Heart right ventricle (tissue), 16 donors: ENCODE data around the gene LMX1B. TPM values are rescaled to one million over a fixed set of nuclear protein-coding genes. Genes with fewer than 3 reads are reported as not detected.

Experiments used
- ATAC-seq, 8 donors: fragments of 200-7000 bp; cut with Tn5 transposase; one replicate each; pipeline ENCODE4 v1.9.1; 2020; ENCODE audit warnings: mild to moderate bottlenecking in 8 of 8, moderate library complexity in 8 of 8, moderate number of reproducible peaks in 1 of 8
- DNase-seq, 2 donors: peaks; one replicate each; pipeline ENCODE4 v3.0.0-alpha.2; 2020
- H3K27ac ChIP-seq, 10 donors: fragments of 200-600 bp; sonication (generic) in 2 of 10; one replicate each; pipeline versions ENCODE4 v1.5.0 to v1.8.0; 2020 to 2022; ENCODE audit warnings: mild to moderate bottlenecking in 3 of 10
- H3K27me3 ChIP-seq, 7 donors: fragments of 200-600 bp; one replicate each; pipeline ENCODE4 v1.8.0; 2021 to 2022; ENCODE audit warnings: mild to moderate bottlenecking in 2 of 7
- H3K36me3 ChIP-seq, 9 donors: fragments of 200-600 bp; sonication (generic) in 1 of 9; one replicate each; pipeline versions ENCODE4 v1.5.0 to v1.8.0; 2020 to 2022; ENCODE audit warnings: mild to moderate bottlenecking in 2 of 9
- H3K4me1 ChIP-seq, 9 donors: fragments of 200-600 bp; sonication (generic) in 1 of 9; one replicate each; pipeline versions ENCODE4 v1.5.0 to v1.8.0; 2020 to 2022; ENCODE audit warnings: mild to moderate bottlenecking in 4 of 9
- H3K4me3 ChIP-seq, 10 donors: fragments of 200-600 bp; sonication (generic) in 2 of 10; one replicate each; pipeline versions ENCODE4 v1.5.0 to v1.8.0; 2020 to 2022; ENCODE audit warnings: mild to moderate bottlenecking in 7 of 10, moderate library complexity in 2 of 10
- H3K9me3 ChIP-seq, 11 donors: fragments of 200-600 bp in 10 of 11; sonication (generic) in 2 of 11; one replicate each; pipeline versions ENCODE4 v1.5.0 to v1.8.0; 2013 to 2022; ENCODE audit warnings: mild to moderate bottlenecking in 2 of 11, control low read depth in 1 of 11, moderate library complexity in 1 of 11
- WGBS, 2 donors: extraction: QIAGEN DNeasy Blood & Tissue Kit; methylation state at CpG; one replicate each; pipeline ENCODE4 v1.1.7; 2013; ENCODE audit warnings: inconsistent platforms in 1 of 2; 5-methylcytosine and 5-hydroxymethylcytosine counted together
- intact Hi-C, 10 donors: fragments of 100-400 bp; cut with DNase I; formaldehyde crosslinking; loops; one replicate each; pipeline versions ENCODE4 v1.11.1 to v1.14.2; 2022
- polyA plus RNA-seq, 2 donors: library from polyadenylated mRNA; stranded (reverse); fragments of 200-250 nt; gene quantifications; one replicate each; pipeline ENCODE4 v1.2.3, GENCODE V29; 2013
- total RNA-seq, 10 donors: library from RNA; stranded (reverse); fragmentation: NEBNext Ultra II Directional in 3 of 10; extraction: Animal tissue kit (Norgen Biotek cat#: 25700) in 3 of 10; gene quantifications; one replicate each; pipeline versions ENCODE4 v1.2.1 to v1.2.4, GENCODE V29; 2021 to 2023
- TF ChIP-seq, protein P1 (sequence below), 9 donors: fragments of 200-600 bp; sonication (generic) in 2 of 9; IDR thresholded peaks; one replicate each; pipeline versions ENCODE4 v1.5.0 to v1.8.0; 2021 to 2022; ENCODE audit warnings: antibody characterized with exemption in 9 of 9, mild to moderate bottlenecking in 5 of 9, moderate library complexity in 1 of 9
- donor health status: Arrhythmogenic right ventricular cardiomyopathy.
- donor health status: ischemic (EF 13 %, LVEDD 7.1; RV severe dilation, severe dysfunction).
- donor health status: healthy with polysubstance abuse.
- donor health status: DM: no; HTN: yes; CAD: no.
- donor health status: DM: no; HTN: no; CAD: no.
- donor health status: ischemic (EF 25% LVEDD 6.9; RV normal size, moderate dysfunction).
- donor health status: ischemic (EF 25% LVEDD 5.7; RV mildly dilated, moderate dysfunction).
- donor health status: healthy.
- donor health status: DM: yes; HTN: yes; CAD: no.
- donor health status: Ischemic cardiomyopathy.
- donor health status: ischemic (EF 35%, LVEDD 5.7; RV mildly dilated, moderate dysfunction).
- donor health status: nonischemic (EF 11% LVEDD 7.7; RV severe dilation, severe dysfunction).
- donor health status: DM: yes; HTN: yes; CAD: no.
- donor health status: PGD.
- donor health status: ischemic (EF 29% LVEDD 5.4; RV normal size, mild dysfunction).
- donor health status: nonischemic (EF 23%, LVEDD 6.1; RV moderate dilation, normal function).

The LMX1B gene
- total and polyA plus RNA-seq, 12 donors: 0.25 to 0.97 (median 0.37) TPM

DNA sequence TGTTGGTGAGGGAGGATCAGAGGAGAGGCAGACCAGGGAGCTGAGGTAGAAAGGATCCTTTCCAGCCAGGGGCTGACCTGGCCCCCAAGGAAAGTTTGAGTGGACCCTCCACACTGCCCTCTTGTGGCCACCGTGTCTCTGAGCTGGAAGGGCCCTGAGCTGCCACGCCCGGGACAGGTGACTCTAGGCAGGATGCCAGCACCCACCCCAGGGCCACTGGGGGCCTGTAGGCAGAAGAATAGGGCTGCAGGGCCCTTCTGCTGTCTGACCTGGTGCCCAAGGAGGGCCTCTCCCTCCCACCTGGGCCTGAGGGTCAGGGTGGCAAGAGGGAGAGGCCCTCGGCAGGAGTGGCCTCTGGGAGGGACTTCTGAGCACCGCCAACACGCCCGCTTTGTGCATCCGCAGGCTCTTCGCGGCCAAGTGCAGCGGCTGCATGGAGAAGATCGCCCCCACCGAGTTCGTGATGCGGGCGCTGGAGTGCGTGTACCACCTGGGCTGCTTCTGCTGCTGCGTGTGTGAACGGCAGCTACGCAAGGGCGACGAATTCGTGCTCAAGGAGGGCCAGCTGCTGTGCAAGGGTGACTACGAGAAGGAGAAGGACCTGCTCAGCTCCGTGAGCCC, 76.8 kb downstream of the LMX1B start:
- intact Hi-C loops: loop anchor here in 7 of 10 donors (2.0 to 10.0 kb wide), 6 partner anchors 76 to 188 kb away; partner anchors contain the start of gene LMX1B (in 5 of the 7)
- peaks cover 0 to 57% (median 49%) of the 10 kb centered on the region in 7 donors for H3K27me3 ChIP-seq
- ATAC-seq: peak; percentile 32 to 65 (median 45)
- DNase-seq: peak; percentile 25 to 55
- no peak overlapping the region for H3K27ac ChIP-seq
- H3K4me1 ChIP-seq: no peaks in the 10 kb centered on the region
- WGBS, 2 donors: 56 to 61% methylated on average over 24 to 25 of the region's 25 CpGs
- no peaks in the 10 kb centered on the region for H3K9me3 ChIP-seq
- H3K36me3 ChIP-seq: no peaks in the 10 kb centered on the region
- H3K4me3 ChIP-seq: no peak overlapping the region
- TF ChIP-seq, protein P1, sequence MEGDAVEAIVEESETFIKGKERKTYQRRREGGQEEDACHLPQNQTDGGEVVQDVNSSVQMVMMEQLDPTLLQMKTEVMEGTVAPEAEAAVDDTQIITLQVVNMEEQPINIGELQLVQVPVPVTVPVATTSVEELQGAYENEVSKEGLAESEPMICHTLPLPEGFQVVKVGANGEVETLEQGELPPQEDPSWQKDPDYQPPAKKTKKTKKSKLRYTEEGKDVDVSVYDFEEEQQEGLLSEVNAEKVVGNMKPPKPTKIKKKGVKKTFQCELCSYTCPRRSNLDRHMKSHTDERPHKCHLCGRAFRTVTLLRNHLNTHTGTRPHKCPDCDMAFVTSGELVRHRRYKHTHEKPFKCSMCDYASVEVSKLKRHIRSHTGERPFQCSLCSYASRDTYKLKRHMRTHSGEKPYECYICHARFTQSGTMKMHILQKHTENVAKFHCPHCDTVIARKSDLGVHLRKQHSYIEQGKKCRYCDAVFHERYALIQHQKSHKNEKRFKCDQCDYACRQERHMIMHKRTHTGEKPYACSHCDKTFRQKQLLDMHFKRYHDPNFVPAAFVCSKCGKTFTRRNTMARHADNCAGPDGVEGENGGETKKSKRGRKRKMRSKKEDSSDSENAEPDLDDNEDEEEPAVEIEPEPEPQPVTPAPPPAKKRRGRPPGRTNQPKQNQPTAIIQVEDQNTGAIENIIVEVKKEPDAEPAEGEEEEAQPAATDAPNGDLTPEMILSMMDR (IDR thresholded peaks at IDR 0.05): peak; percentile 50 to 78 (median 66)

- H3K9me3 ChIP-seq: no peaks in the 10 kb centered on the region
- intact Hi-C loops: loop anchor here in 6 of 10 donors (5.0 to 10.0 kb wide), 5 partner anchors 77 to 190 kb away; partner anchors contain the start of gene LMX1B (in 5 of the 6)
- H3K4me1 ChIP-seq: no peaks in the 10 kb centered on the region
- no peak overlapping the region for H3K27ac ChIP-seq
- H3K36me3 ChIP-seq: no peaks in the 10 kb centered on the region
- H3K27me3 ChIP-seq: peaks cover 0 to 42% (median 36%) of the 10 kb centered on the region in 7 donors
- no peak overlapping the region for H3K4me3 ChIP-seq
- TF ChIP-seq, protein P1 (IDR thresholded peaks at IDR 0.05): no peak
- WGBS, 2 donors: 92% methylated on average over 20 of the region's 20 CpGs
- DNase-seq (no peak), ATAC-seq (no peak)
Measured at GRCh38 chr9:126692041-126692758, 78.5 kb downstream of the LMX1B start.

DNA sequence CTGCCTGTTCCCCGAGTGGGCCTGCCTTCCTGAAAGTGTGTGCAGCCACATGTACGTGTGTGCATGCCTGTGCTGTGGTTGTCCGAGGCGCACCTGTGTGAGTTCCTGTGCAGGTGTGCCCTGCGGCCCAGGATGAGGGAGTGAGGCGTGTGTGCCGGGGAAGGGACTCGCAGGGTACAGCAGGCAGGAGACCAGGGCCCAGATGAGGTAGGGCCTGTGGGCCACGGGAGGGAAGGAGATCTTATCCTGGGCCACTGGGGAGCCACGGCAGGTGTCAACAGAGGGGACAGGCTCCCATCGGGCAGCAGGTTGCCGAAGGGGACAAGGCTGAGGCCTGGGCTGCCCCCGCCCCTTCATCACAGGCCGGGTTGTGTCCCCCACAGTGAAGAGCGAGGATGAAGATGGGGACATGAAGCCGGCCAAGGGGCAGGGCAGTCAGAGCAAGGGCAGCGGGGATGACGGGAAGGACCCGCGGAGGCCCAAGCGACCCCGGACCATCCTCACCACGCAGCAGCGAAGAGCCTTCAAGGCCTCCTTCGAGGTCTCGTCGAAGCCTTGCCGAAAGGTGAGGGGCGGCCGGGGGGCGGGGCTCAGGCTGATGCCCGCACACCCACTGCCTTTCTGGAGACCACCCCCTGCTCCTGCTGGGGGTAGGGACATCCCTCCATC, 79.2 kb downstream of the LMX1B start:
- ATAC-seq (no peak), DNase-seq (no peak)
- Histone ChIP-seq H3K4me3 (no peak overlapping the region), H3K27me3 (peaks cover 0 to 35% (median 30%) of the 10 kb centered on the region in 7 donors), H3K27ac (no peak overlapping the region), H3K4me1 (no peaks in the 10 kb centered on the region), H3K9me3 (no peaks in the 10 kb centered on the region), H3K36me3 (no peaks in the 10 kb centered on the region)
- WGBS, 2 donors: 91 to 92% methylated on average over 27 to 32 of the region's 32 CpGs
- TF ChIP-seq, protein P1 (IDR thresholded peaks at IDR 0.05): no peak
- intact Hi-C loops: loop anchor here in 6 of 10 donors (5.0 to 10.0 kb wide), 5 partner anchors 78 to 191 kb away; partner anchors contain the start of gene LMX1B (in 5 of the 6)

- WGBS, 2 donors: 90% methylated on average over 18 to 20 of the region's 20 CpGs
Measured at GRCh38 chr9:126693428-126693944, 79.8 kb downstream of the LMX1B start.

More at GRCh38 chr9:126693428-126693944, 79.8 kb downstream of the LMX1B start:
- H3K9me3 ChIP-seq: no peaks in the 10 kb centered on the region
- intact Hi-C loops: loop anchor here in 6 of 10 donors (5.0 to 10.0 kb wide), 5 partner anchors 79 to 191 kb away; partner anchors contain the start of gene LMX1B (in 5 of the 6)
- no peak for ATAC-seq
- TF ChIP-seq, protein P1 (IDR thresholded peaks at IDR 0.05): no peak
- H3K4me1 ChIP-seq: no peaks in the 10 kb centered on the region
- no peaks in the 10 kb centered on the region for H3K36me3 ChIP-seq
- no peak overlapping the region for H3K27ac ChIP-seq
- DNase-seq: no peak
- H3K4me3 ChIP-seq: no peak overlapping the region
- peaks cover 0 to 31% (median 24%) of the 10 kb centered on the region in 7 donors for H3K27me3 ChIP-seq
